Lower lobe of right lung (tissue), 2 donors: ENCODE results near the gene TCAIM. TPM values are rescaled to one million over a fixed set of nuclear protein-coding genes. Genes with fewer than 3 reads are reported as not detected.
A peak's percentile ranks its signal among the peaks of the same experiment; 100 is the strongest.

Experiments
- ATAC-seq, 2 donors: fragments of 200-7000 bp; cut with Tn5 transposase; one replicate each; pipeline ENCODE4 v1.9.1; 2020 to 2022; ENCODE audit warnings: mild to moderate bottlenecking in 2 of 2, moderate library complexity in 2 of 2
- DNase-seq: peaks from one replicate; pipeline ENCODE4 v3.0.0-alpha.2; 2020
- H3K27ac ChIP-seq: fragments of 200-600 bp; one replicate; pipeline ENCODE4 v1.8.0; 2022
- H3K27me3 ChIP-seq: fragments of 200-600 bp; one replicate; pipeline ENCODE4 v1.8.0; 2022; ENCODE audit warnings: low read depth
- H3K36me3 ChIP-seq: fragments of 200-600 bp; one replicate; pipeline ENCODE4 v1.8.0; 2022; ENCODE audit warnings: mild to moderate bottlenecking
- H3K4me1 ChIP-seq: fragments of 200-600 bp; one replicate; pipeline ENCODE4 v1.8.0; 2022
- H3K4me3 ChIP-seq: fragments of 200-600 bp; one replicate; pipeline ENCODE4 v1.8.0; 2022; ENCODE audit warnings: mild to moderate bottlenecking
- H3K9me3 ChIP-seq: fragments of 200-600 bp; one replicate; pipeline ENCODE4 v1.8.0; 2022
- intact Hi-C: fragments of 100-400 bp; cut with DNase I; formaldehyde crosslinking; loops from one replicate; pipeline ENCODE4 v1.11.0; 2022
- long read RNA-seq: library from polyadenylated mRNA; unstranded; transcript quantifications from one replicate; pipeline ENCODE4 v2.0.0, GENCODE V29; 2021
- total RNA-seq: library from RNA; stranded (reverse); fragmentation: NEBNext Ultra II Directional; extraction: Animal tissue kit (Norgen Biotek cat#: 25700); gene quantifications from one replicate; pipeline ENCODE4 v1.2.1, GENCODE V29; 2021
- TF ChIP-seq, protein P1 (sequence below): fragments of 200-600 bp; IDR thresholded peaks from one replicate; pipeline ENCODE4 v1.8.0; 2022; ENCODE audit warnings: antibody characterized with exemption, mild to moderate bottlenecking
- donor health status: DM: no; HTN: yes; CAD: no; lungs with severe emphysema.

TCAIM gene, protein sequence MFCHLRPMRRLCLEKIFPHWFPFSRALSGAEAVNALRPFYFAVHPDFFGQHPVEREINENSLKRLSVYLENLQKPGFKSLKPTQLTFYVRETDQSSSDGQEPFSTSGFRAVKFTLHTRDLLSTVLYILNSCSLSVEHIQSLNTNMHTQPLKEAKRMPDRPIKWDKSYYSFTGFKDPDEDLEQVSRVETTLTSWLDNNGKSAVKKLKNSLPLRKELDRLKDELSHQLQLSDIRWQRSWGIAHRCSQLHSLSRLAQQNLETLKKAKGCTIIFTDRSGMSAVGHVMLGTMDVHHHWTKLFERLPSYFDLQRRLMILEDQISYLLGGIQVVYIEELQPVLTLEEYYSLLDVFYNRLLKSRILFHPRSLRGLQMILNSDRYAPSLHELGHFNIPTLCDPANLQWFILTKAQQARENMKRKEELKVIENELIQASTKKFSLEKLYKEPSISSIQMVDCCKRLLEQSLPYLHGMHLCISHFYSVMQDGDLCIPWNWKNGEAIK
- total RNA-seq, result 33.5 TPM
- long read RNA-seq, transcript TCAIM-204 (11 exons, 3,306 nt), result minor isoform, 6 of 39 reads
- long read RNA-seq, transcript TCAIM-203 (4 exons, 2,178 nt), result major isoform, 13 of 39 reads
- long read RNA-seq, partial matches to known transcripts, result 1 of 39 reads
- long read RNA-seq, other reads (novel, unspliced or antisense), result 12 of 39 reads

DNA sequence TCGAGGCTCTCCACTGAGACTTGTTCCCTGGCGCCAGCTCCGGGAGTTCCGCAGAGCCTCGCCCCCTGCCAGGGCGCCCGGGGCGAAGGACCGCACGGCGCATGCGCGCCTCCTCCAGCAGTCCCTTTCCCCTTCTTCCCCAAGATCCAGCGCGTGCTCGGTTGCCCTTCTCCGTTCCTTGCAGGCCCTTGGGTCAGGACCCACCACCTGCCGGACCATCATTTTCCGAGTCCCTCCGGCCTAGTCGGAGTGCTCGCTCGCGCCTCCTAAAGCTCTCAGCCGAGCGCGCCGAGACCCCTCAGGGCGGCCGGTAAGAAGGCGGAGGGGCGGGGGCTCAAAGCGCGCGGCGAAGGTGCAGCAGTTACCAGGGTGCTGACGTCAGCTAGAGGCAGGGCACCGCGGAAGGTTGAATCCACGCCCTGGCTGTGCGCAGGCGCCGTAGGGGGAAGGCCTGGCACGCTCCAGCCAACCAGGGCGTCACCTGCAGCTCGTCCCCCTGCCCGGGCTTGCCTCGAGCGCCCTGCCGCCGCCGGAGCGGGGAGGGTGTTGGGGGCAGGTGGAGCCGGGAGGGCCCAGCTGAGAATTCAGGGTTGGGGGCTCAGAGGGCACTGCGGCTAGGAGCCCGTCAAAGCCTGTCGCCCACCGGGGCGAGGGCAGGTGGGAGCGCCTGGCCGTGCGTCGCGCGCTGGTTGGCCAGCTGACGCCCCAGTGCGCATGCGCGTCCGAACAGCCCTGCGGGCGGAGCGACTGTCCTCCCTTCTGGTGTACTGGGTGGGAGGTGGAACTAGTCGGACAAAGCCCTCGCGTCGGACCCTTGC, at the start of gene TCAIM:
Gene TCAIM, plus strand, starts transcription at position 757 of the 818 bp plus-strand sequence. CDS start 16,017 bp downstream, outside the sequence.
- TF ChIP-seq, protein P1, sequence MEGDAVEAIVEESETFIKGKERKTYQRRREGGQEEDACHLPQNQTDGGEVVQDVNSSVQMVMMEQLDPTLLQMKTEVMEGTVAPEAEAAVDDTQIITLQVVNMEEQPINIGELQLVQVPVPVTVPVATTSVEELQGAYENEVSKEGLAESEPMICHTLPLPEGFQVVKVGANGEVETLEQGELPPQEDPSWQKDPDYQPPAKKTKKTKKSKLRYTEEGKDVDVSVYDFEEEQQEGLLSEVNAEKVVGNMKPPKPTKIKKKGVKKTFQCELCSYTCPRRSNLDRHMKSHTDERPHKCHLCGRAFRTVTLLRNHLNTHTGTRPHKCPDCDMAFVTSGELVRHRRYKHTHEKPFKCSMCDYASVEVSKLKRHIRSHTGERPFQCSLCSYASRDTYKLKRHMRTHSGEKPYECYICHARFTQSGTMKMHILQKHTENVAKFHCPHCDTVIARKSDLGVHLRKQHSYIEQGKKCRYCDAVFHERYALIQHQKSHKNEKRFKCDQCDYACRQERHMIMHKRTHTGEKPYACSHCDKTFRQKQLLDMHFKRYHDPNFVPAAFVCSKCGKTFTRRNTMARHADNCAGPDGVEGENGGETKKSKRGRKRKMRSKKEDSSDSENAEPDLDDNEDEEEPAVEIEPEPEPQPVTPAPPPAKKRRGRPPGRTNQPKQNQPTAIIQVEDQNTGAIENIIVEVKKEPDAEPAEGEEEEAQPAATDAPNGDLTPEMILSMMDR, result no peak
- H3K27me3 ChIP-seq, result no peaks in the 10 kb centered on the region
- peaks cover 35% of the 10 kb centered on the region for H3K4me1 ChIP-seq
- H3K4me3 ChIP-seq, result peak within 1 kb of the TSS; percentile 70
- DNase-seq (peak; percentile 99), ATAC-seq (peak; percentile 99)
- H3K36me3 ChIP-seq, result no peaks in the 10 kb centered on the region
- H3K9me3 ChIP-seq, result no peaks in the 10 kb centered on the region
- intact Hi-C loops, result loop anchor here (10.0 kb wide), 1 partner anchor 137 kb away; the partner anchor contains the start of gene ZNF445
- H3K27ac ChIP-seq, result peak within 1 kb of the TSS; percentile 99

DNA sequence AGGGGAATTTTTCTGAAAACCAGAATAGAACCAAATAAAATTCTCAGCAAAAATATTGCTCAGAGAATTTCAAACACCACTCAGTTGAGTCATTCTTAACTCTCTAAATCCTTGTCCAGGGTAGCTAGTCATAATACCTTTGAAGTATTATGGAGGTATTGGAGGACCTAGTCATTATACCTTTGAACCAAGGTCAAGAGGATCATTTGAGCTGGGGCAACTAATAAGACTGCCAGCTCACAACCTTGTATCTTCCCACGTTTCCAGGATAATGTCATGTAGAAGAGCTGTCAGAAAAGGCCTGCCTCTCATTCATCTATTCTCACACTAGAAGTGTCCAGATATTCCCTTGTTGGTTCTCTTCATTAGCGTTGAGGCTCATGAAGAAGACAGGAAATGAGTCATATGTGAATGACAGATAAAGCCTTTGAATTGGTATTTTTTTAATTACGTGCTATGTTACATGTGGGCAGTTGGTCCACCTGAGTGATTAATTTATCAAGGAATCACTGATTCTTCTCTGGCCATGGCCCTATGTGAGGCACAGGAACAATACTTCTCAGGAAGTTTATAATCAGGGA, 48.6 kb upstream of the TCAIM start:
- DNase-seq, result no peak
- Histone ChIP-seq H3K27me3 (no peaks in the 10 kb centered on the region), H3K9me3 (no peaks in the 10 kb centered on the region), H3K27ac (no peak overlapping the region), H3K36me3 (no peaks in the 10 kb centered on the region), H3K4me1 (no peaks in the 10 kb centered on the region), H3K4me3 (no peak overlapping the region)
- TF ChIP-seq, protein P1, result no peak
- ATAC-seq, result no peak
- intact Hi-C loops, result no loop called here

DNA sequence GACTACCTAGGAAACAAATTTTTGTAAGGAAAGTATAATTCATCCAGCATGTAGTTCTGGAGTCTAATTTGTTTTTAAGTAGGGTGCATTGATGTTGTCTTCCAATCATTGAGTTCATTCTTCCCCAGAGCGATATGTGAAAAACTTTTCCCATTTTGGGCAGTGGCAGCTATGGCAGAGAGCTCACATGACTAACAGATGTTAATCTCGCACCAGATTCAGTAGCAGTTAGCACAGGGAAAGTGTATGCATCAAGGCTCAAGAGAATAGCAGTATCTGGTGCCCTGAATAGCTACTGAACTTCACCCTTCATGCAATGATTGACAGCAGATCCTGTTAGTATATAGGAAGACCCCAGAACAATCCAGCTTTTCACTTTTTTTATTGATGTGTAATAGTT, 46.3 kb upstream of the TCAIM start:
- TF ChIP-seq, protein P1, result no peak
- Histone ChIP-seq H3K36me3 (no peaks in the 10 kb centered on the region), H3K27me3 (no peaks in the 10 kb centered on the region), H3K27ac (no peak overlapping the region), H3K4me3 (no peak overlapping the region), H3K4me1 (no peaks in the 10 kb centered on the region), H3K9me3 (no peaks in the 10 kb centered on the region)
- ATAC-seq (no peak), DNase-seq (no peak)
- intact Hi-C loops, result no loop called here

DNA sequence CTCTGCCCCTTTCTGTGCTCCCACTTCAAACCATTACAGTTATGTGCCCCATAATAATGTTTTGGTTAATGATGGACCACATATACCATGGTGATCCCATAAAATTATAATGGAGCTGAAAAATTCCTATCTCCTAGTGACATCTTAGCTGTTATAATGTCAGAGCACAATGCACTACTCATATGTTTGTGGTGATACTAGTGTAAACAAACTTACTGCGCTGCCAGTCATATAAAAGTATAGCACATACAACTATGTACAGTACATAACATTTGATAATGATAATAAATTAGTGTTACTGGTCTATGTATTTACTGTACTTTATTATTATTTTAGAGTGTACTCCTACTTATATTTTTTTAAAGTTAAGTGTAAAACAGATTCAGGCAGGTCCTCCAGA, 45.6 kb upstream of the TCAIM start:
- H3K9me3 ChIP-seq, result no peaks in the 10 kb centered on the region
- TF ChIP-seq, protein P1, result no peak
- DNase-seq (no peak), ATAC-seq (no peak)
- H3K36me3 ChIP-seq, result no peaks in the 10 kb centered on the region
- intact Hi-C loops, result no loop called here
- no peaks in the 10 kb centered on the region for H3K4me1 ChIP-seq
- H3K4me3 ChIP-seq, result no peak overlapping the region
- no peak overlapping the region for H3K27ac ChIP-seq
- no peaks in the 10 kb centered on the region for H3K27me3 ChIP-seq

DNA sequence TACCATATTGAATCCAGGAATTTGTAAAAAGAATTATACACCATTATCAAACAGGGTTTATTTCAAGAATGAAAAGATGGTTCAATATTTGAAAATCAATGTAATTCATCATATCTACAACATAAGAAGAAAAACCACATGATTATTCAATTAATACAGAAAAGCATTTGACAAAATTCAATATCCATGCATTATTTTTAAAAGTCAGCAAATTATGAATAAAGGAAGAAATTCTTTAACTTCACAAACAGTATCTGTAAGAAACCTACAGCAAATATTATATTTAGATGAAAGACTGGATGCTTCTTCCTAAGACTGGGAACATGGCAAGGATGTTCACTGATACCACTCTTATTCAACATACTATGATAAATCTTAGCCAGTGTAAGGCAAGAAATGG, 41.3 kb upstream of the TCAIM start:
- Histone ChIP-seq H3K36me3 (no peaks in the 10 kb centered on the region), H3K27me3 (no peaks in the 10 kb centered on the region), H3K4me3 (no peak overlapping the region), H3K9me3 (no peaks in the 10 kb centered on the region), H3K4me1 (no peaks in the 10 kb centered on the region), H3K27ac (no peak overlapping the region)
- TF ChIP-seq, protein P1, result no peak
- intact Hi-C loops, result no loop called here
- ATAC-seq (no peak), DNase-seq (no peak)
